A549 treated with AZD2906 at 1 μM for 4 hours (cell line): ENCODE data around the gene SLC1A6. TPM values are rescaled to one million over a fixed set of nuclear protein-coding genes. Genes with fewer than 3 reads are reported as not detected.

Source experiments
- total RNA-seq: library from RNA; stranded (reverse); fragments of 200-300 nt; extraction: Qiagen RNA extraction; gene quantifications from 5 replicates; pipeline ENCODE4 v1.2.3, GENCODE V29; 2022

The SLC1A6 gene
- not detected in 5 replicates for total RNA-seq

GRCh38 chr19:14979476-14980255 lies at the start of gene SLC1A6:
SLC1A6 (minus strand) TSS chr19:14979864; CDS start chr19:14972910, 6,954 bp downstream.

GRCh38 chr19:14941189-14941588 lies 38.5 kb downstream of the SLC1A6 start, which contains the start of gene OR7C2:
OR7C2 (plus strand) TSS chr19:14941489; CDS start chr19:14941489, 0 bp downstream.

Other genes starting within 250 kb of the SLC1A6 start
- gene ADGRE2, start 201.3 kb downstream of the SLC1A6 start, total RNA-seq, result 0.51 to 1.1 TPM (median 0.66 TPM) in 5 replicates
- not detected in 5 replicates for gene OR7A5, start 144.7 kb downstream of the SLC1A6 start, total RNA-seq
- not detected in 5 replicates for gene OR7C1, start 144.7 kb downstream of the SLC1A6 start, total RNA-seq
- gene OR7A10, start 130.9 kb downstream of the SLC1A6 start, total RNA-seq, result not detected in 5 replicates
- gene OR7A17, start 93.7 kb downstream of the SLC1A6 start, total RNA-seq, result not detected in 5 replicates
- not detected in 5 replicates for gene OR7C2, start 38.4 kb downstream of the SLC1A6 start, total RNA-seq
- gene CASP14, start 69.6 kb upstream of the SLC1A6 start, total RNA-seq, result not detected in 5 replicates
- not detected in 5 replicates for gene OR1I1, start 102.3 kb upstream of the SLC1A6 start, total RNA-seq
- gene SYDE1, start 127.5 kb upstream of the SLC1A6 start, total RNA-seq, result 15.9 to 20.7 TPM (median 18.4 TPM) in 5 replicates
- 12.7 to 20.0 TPM (median 17.7 TPM) in 5 replicates for gene NOTCH3, start 221.1 kb upstream of the SLC1A6 start, total RNA-seq